ENCODE data around the gene LRRC72. TPM values are rescaled to one million over a fixed set of nuclear protein-coding genes. Genes with fewer than 3 reads are reported as not detected.
A peak's percentile ranks its signal among the peaks of the same experiment; 100 is the strongest.

The LRRC72 gene
- total and polyA plus RNA-seq, 9 of the 15 experiments (the other 6 are each of a cell fraction or from before 2014, with no cell fraction given) = 0.10 TPM; not detected in 8

DNA sequence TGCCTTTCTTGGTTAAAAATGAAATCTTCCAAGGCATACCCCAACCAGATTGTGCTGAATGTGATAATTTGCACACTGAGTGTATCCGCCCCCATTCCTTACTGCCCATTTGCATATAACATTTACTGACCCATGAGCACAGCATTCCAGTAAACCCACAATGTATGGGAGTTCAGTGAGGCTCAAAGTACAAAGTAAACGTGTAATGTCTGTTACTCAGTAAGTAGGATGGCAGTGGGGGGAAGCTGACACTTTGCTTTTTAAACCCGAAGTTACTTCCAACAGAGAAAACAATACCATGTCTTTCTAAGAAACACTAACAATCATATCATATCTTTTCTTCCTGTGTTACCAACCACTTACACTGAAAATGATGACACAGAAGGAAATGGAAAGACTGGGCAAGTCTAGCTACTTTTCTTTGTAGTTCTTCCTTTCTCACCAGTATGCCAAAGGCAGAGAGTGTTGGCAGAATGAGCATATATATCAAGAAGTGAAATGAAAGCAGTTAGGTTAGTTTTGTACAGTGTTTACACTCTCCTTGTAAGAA, 34.0 kb upstream of the LRRC72 start (continued):
- TF ChIP-seq ZBTB8A (IDR thresholded peaks at IDR 0.05; ENCODE audit: partially characterized antibody) (no peak), XRCC3 (IDR thresholded peaks at IDR 0.05) (no peak), CREB1 (IDR thresholded peaks at IDR 0.05) (no peak), CREB1 (CRISPR knock-in tag; IDR thresholded peaks at IDR 0.05) (no peak), SMC3 (conservative IDR thresholded peaks at IDR 0.05; ENCODE audit: insufficient read depth, low read depth, low read length) (no peak), NFXL1 (CRISPR knock-in tag; IDR thresholded peaks at IDR 0.05) (no peak), TCF7 (IDR thresholded peaks at IDR 0.05; ENCODE audit: borderline replicate concordance) (no peak), DIDO1 (tag; IDR thresholded peaks at IDR 0.05; ENCODE audit: low read depth) (no peak), HMG20B (CRISPR knock-in tag; IDR thresholded peaks at IDR 0.05) (no peak), PTTG1 (tag; IDR thresholded peaks at IDR 0.05; ENCODE audit: low read depth) (no peak), TEAD2 (tag; IDR thresholded peaks at IDR 0.05) (no peak), SREBF2 (CRISPR knock-in tag; IDR thresholded peaks at IDR 0.05) (no peak), IRF2 (CRISPR knock-in tag; IDR thresholded peaks at IDR 0.05) (no peak), SMARCA5 (IDR thresholded peaks at IDR 0.05) (no peak), ETV1 (tag; conservative IDR thresholded peaks at IDR 0.05; ENCODE audit: low read depth) (peak; percentile 86; the same call in 1 of the 2 replicates), BMI1 (IDR thresholded peaks at IDR 0.05; ENCODE audit: low read length) (no peak), RBM25 (IDR thresholded peaks at IDR 0.05; ENCODE audit: low read depth, low read length, severe bottlenecking) (no peak), FOXJ2 (tag; IDR thresholded peaks at IDR 0.05) (0 out of 2 replicates have a peak, but pooled peaks have one; percentile 53), E2F3 (CRISPR knock-in tag; IDR thresholded peaks at IDR 0.05) (no peak), NFE2 (IDR thresholded peaks at IDR 0.05; ENCODE audit: low read depth) (no peak), MYC (IDR thresholded peaks at IDR 0.05; ENCODE audit: low read depth, low read length) (no peak), MYC (CRISPR knock-in tag; IDR thresholded peaks at IDR 0.05; ENCODE audit: borderline replicate concordance, low read depth) (no peak), CAMTA2 (CRISPR knock-in tag; conservative IDR thresholded peaks at IDR 0.05) (no peak), SRSF9 (IDR thresholded peaks at IDR 0.05; ENCODE audit: borderline replicate concordance, low read depth, low read length) (no peak)
- TF ChIP-seq, protein P1, sequence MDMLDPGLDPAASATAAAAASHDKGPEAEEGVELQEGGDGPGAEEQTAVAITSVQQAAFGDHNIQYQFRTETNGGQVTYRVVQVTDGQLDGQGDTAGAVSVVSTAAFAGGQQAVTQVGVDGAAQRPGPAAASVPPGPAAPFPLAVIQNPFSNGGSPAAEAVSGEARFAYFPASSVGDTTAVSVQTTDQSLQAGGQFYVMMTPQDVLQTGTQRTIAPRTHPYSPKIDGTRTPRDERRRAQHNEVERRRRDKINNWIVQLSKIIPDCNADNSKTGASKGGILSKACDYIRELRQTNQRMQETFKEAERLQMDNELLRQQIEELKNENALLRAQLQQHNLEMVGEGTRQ (CRISPR knock-in tag; IDR thresholded peaks at IDR 0.05) = no peak
- TF ChIP-seq, protein P2, sequence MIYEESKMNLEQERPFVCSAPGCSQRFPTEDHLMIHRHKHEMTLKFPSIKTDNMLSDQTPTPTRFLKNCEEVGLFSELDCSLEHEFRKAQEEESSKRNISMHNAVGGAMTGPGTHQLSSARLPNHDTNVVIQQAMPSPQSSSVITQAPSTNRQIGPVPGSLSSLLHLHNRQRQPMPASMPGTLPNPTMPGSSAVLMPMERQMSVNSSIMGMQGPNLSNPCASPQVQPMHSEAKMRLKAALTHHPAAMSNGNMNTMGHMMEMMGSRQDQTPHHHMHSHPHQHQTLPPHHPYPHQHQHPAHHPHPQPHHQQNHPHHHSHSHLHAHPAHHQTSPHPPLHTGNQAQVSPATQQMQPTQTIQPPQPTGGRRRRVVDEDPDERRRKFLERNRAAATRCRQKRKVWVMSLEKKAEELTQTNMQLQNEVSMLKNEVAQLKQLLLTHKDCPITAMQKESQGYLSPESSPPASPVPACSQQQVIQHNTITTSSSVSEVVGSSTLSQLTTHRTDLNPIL (CRISPR knock-in tag; IDR thresholded peaks at IDR 0.05) = no peak
- TF ChIP-seq, protein P3, sequence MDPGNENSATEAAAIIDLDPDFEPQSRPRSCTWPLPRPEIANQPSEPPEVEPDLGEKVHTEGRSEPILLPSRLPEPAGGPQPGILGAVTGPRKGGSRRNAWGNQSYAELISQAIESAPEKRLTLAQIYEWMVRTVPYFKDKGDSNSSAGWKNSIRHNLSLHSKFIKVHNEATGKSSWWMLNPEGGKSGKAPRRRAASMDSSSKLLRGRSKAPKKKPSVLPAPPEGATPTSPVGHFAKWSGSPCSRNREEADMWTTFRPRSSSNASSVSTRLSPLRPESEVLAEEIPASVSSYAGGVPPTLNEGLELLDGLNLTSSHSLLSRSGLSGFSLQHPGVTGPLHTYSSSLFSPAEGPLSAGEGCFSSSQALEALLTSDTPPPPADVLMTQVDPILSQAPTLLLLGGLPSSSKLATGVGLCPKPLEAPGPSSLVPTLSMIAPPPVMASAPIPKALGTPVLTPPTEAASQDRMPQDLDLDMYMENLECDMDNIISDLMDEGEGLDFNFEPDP (CRISPR knock-in tag; IDR thresholded peaks at IDR 0.05) = no peak
- TF ChIP-seq, protein P4, sequence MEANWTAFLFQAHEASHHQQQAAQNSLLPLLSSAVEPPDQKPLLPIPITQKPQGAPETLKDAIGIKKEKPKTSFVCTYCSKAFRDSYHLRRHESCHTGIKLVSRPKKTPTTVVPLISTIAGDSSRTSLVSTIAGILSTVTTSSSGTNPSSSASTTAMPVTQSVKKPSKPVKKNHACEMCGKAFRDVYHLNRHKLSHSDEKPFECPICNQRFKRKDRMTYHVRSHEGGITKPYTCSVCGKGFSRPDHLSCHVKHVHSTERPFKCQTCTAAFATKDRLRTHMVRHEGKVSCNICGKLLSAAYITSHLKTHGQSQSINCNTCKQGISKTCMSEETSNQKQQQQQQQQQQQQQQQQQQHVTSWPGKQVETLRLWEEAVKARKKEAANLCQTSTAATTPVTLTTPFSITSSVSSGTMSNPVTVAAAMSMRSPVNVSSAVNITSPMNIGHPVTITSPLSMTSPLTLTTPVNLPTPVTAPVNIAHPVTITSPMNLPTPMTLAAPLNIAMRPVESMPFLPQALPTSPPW (CRISPR knock-in tag; IDR thresholded peaks at IDR 0.05) = no peak
